Measurements from ENCODE around the gene BICC1.

BICC1 gene

DNA sequence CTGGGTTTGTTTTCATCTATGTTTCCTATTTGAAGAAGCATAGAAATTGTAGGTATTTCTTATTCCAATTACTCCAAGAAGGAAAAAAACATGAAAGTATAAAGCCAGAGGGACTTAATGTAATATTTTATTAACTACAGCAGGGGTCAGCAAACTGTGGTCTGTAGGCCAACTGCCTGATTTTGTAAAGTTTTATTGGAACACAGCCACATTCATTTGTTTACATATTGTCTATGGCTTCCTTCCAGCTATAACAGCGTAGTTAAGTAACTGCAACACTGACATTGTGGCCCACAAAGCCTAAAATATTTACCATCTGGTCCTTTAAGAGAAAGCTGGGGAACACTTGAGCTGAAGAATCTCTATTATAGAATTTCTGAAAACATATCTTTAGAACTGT is 306.2 kb downstream of the BICC1 start:
- Histone ChIP-seq H3K4me3 (ENCODE audit: severe bottlenecking) (no peak overlapping the region), H3K27ac (ENCODE audit: poor library complexity, severe bottlenecking) (peak overlapping the region; percentile 93), H3K36me3 (ENCODE audit: low read depth) (no peaks in the 10 kb centered on the region), H3K9me3 (ENCODE audit: severe bottlenecking) (no peaks in the 10 kb centered on the region), H3K4me1 (ENCODE audit: insufficient read depth, poor library complexity, severe bottlenecking) (peaks cover 33% of the 10 kb centered on the region), H3K27me3 (ENCODE audit: insufficient read depth, poor library complexity, severe bottlenecking) (no peaks in the 10 kb centered on the region)
- DNase-seq (ENCODE audit: low spot score): no peak
- ATAC-seq (ENCODE audit: low read depth): peak; percentile 48
- TF ChIP-seq, protein P1, sequence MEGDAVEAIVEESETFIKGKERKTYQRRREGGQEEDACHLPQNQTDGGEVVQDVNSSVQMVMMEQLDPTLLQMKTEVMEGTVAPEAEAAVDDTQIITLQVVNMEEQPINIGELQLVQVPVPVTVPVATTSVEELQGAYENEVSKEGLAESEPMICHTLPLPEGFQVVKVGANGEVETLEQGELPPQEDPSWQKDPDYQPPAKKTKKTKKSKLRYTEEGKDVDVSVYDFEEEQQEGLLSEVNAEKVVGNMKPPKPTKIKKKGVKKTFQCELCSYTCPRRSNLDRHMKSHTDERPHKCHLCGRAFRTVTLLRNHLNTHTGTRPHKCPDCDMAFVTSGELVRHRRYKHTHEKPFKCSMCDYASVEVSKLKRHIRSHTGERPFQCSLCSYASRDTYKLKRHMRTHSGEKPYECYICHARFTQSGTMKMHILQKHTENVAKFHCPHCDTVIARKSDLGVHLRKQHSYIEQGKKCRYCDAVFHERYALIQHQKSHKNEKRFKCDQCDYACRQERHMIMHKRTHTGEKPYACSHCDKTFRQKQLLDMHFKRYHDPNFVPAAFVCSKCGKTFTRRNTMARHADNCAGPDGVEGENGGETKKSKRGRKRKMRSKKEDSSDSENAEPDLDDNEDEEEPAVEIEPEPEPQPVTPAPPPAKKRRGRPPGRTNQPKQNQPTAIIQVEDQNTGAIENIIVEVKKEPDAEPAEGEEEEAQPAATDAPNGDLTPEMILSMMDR (IDR thresholded peaks at IDR 0.05; ENCODE audit: poor library complexity, severe bottlenecking): peak; percentile 68

DNA sequence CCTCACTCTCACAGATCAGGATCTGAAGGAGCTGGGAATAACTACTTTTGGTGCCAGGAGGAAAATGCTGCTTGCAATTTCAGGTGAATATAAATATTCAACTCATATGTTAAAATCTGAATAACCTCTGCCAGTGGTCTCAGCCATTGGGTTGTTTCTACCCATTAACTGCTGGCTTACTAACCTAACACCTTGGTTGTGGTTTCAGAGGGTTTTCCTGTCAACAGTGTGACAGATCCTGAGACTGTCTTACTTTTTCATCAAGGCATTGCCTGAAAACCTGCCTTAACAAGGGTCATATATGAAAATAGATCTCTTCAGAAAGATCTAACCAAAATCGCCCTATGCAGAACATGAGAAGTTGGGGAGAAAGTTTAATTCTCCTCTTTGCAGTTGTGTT is 307.7 kb downstream of the BICC1 start:
- ATAC-seq (ENCODE audit: low read depth): no peak
- no peak for DNase-seq (ENCODE audit: low spot score)
- H3K27ac ChIP-seq (ENCODE audit: poor library complexity, severe bottlenecking): peak overlapping the region; percentile 93
- H3K36me3 ChIP-seq (ENCODE audit: low read depth): no peaks in the 10 kb centered on the region
- no peaks in the 10 kb centered on the region for H3K27me3 ChIP-seq (ENCODE audit: insufficient read depth, poor library complexity, severe bottlenecking)
- H3K4me3 ChIP-seq (ENCODE audit: severe bottlenecking): no peak overlapping the region
- no peaks in the 10 kb centered on the region for H3K9me3 ChIP-seq (ENCODE audit: severe bottlenecking)
- H3K4me1 ChIP-seq (ENCODE audit: insufficient read depth, poor library complexity, severe bottlenecking): peaks cover 33% of the 10 kb centered on the region
- TF ChIP-seq, protein P1 (IDR thresholded peaks at IDR 0.05; ENCODE audit: poor library complexity, severe bottlenecking): no peak

DNA sequence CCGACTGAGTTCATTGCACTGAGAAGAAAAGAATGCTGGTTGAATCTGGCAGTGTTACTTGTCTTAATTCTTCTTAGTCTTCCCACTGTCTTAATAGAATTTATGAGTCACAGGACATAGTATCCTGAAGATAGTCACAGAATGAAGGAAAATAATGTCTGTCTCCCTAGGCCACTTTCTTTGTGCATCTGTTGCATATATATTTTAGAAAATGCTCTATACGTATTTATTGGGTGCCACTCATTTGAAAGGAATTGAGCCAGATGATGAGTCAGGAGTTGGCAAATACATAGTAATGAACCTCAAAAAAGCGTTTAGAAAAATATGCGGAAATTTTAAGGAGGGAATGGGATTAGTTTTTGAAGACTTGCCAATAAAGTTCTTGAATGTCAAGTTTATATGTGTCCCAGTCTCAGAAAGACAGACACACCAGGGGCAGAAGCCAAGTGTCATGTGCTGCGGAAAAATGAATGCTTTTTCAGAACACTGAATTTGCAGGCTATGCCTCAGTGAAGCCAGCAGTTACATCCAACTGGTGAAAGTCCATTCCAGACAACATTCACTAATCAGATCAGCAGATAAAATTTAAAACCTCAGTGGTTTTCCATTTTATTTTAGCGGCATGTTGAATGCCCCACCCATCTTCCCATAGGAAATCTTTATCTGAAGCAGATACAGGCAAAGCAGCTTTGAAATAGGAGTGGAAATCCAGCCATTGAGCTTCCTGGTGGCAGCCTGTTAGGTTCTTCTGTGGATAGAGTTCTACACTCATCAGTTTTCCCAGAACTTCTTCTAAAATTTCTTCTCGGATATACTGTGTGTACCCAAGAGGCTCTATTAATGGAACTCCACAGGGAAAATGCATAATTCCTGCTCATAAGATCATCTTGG is 308.4 kb downstream of the BICC1 start:
- no peak overlapping the region for H3K4me3 ChIP-seq (ENCODE audit: severe bottlenecking)
- peaks cover 33% of the 10 kb centered on the region for H3K4me1 ChIP-seq (ENCODE audit: insufficient read depth, poor library complexity, severe bottlenecking)
- H3K27me3 ChIP-seq (ENCODE audit: insufficient read depth, poor library complexity, severe bottlenecking): no peaks in the 10 kb centered on the region
- peak; percentile 95 for ATAC-seq (ENCODE audit: low read depth)
- TF ChIP-seq, protein P1 (IDR thresholded peaks at IDR 0.05; ENCODE audit: poor library complexity, severe bottlenecking): no peak
- no peak for DNase-seq (ENCODE audit: low spot score)
- no peaks in the 10 kb centered on the region for H3K9me3 ChIP-seq (ENCODE audit: severe bottlenecking)
- H3K27ac ChIP-seq (ENCODE audit: poor library complexity, severe bottlenecking): peak overlapping the region; percentile 93
- no peaks in the 10 kb centered on the region for H3K36me3 ChIP-seq (ENCODE audit: low read depth)

DNA sequence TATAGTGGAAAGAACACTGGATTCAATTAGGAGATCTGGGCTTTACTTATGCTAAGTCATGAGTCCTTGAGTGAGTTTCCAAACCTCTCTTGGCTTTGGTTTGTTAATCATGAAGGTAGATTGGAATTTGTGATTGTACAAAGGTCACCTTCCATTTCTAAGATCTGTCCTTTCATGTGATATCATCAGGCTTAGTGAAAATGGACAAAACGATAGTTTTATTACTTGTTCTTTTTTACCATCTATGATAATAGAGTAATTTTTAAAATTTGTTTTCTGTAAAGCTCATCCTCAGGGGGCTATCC is 309.0 kb downstream of the BICC1 start:
- DNase-seq (ENCODE audit: low spot score): no peak
- H3K4me3 ChIP-seq (ENCODE audit: severe bottlenecking): no peak overlapping the region
- no peaks in the 10 kb centered on the region for H3K27me3 ChIP-seq (ENCODE audit: insufficient read depth, poor library complexity, severe bottlenecking)
- H3K4me1 ChIP-seq (ENCODE audit: insufficient read depth, poor library complexity, severe bottlenecking): peaks cover 33% of the 10 kb centered on the region
- no peaks in the 10 kb centered on the region for H3K36me3 ChIP-seq (ENCODE audit: low read depth)
- H3K9me3 ChIP-seq (ENCODE audit: severe bottlenecking): no peaks in the 10 kb centered on the region
- TF ChIP-seq, protein P1 (IDR thresholded peaks at IDR 0.05; ENCODE audit: poor library complexity, severe bottlenecking): no peak
- H3K27ac ChIP-seq (ENCODE audit: poor library complexity, severe bottlenecking): peak overlapping the region; percentile 93
- no peak for ATAC-seq (ENCODE audit: low read depth)

DNA sequence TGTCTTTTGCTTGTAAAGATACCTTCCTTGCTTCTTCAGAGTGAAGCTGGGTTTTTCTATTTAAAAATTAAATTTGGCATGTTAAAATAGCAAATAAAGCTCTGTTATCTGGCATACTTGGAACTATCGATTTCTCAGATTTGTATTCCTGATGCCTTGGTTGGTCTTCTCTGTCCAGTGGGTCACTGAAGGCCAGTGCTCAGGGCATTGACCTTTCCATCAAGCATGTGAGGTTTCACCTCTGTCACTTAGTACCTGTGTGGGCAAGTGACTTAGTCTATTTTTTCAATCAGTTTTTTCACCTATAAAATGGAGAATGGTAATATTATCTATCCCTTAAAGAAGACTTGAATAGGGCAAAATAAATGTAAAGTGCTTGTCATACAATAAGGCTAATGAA is 311.3 kb downstream of the BICC1 start:
- ATAC-seq (ENCODE audit: low read depth) (no peak), DNase-seq (ENCODE audit: low spot score) (no peak)

More for the DNA sequence above, 311.3 kb downstream of the BICC1 start:
- Histone ChIP-seq H3K27me3 (ENCODE audit: insufficient read depth, poor library complexity, severe bottlenecking) (no peaks in the 10 kb centered on the region), H3K4me1 (ENCODE audit: insufficient read depth, poor library complexity, severe bottlenecking) (peaks cover 28% of the 10 kb centered on the region), H3K27ac (ENCODE audit: poor library complexity, severe bottlenecking) (no peak overlapping the region), H3K9me3 (ENCODE audit: severe bottlenecking) (no peaks in the 10 kb centered on the region), H3K4me3 (ENCODE audit: severe bottlenecking) (no peak overlapping the region), H3K36me3 (ENCODE audit: low read depth) (no peaks in the 10 kb centered on the region)
- TF ChIP-seq, protein P1 (IDR thresholded peaks at IDR 0.05; ENCODE audit: poor library complexity, severe bottlenecking): no peak
